ENCODE results near the gene CLCN2.
"Not testable (repeated sequence)": the region's sequence is repeated elsewhere in the genome, so short reads cannot be mapped to it uniquely, and the experiment has no call there.

CLCN2 gene

DNA sequence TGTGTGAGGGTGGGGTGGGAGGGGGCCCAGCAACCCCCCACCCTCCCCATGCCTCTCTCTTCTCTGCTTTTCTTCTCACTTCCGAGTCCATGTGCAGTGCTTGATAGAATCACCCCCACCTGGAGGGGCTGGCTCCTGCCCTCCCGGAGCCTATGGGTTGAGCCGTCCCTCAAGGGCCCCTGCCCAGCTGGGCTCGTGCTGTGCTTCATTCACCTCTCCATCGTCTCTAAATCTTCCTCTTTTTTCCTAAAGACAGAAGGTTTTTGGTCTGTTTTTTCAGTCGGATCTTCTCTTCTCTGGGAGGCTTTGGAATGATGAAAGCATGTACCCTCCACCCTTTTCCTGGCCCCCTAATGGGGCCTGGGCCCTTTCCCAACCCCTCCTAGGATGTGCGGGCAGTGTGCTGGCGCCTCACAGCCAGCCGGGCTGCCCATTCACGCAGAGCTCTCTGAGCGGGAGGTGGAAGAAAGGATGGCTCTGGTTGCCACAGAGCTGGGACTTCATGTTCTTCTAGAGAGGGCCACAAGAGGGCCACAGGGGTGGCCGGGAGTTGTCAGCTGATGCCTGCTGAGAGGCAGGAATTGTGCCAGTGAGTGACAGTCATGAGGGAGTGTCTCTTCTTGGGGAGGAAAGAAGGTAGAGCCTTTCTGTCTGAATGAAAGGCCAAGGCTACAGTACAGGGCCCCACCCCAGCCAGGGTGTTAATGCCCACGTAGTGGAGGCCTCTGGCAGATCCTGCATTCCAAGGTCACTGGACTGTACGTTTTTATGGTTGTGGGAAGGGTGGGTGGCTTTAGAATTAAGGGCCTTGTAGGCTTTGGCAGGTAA, 15.9 kb downstream of the CLCN2 start:
- DNase-seq (ENCODE audit: low spot score): peak; percentile 75

DNA sequence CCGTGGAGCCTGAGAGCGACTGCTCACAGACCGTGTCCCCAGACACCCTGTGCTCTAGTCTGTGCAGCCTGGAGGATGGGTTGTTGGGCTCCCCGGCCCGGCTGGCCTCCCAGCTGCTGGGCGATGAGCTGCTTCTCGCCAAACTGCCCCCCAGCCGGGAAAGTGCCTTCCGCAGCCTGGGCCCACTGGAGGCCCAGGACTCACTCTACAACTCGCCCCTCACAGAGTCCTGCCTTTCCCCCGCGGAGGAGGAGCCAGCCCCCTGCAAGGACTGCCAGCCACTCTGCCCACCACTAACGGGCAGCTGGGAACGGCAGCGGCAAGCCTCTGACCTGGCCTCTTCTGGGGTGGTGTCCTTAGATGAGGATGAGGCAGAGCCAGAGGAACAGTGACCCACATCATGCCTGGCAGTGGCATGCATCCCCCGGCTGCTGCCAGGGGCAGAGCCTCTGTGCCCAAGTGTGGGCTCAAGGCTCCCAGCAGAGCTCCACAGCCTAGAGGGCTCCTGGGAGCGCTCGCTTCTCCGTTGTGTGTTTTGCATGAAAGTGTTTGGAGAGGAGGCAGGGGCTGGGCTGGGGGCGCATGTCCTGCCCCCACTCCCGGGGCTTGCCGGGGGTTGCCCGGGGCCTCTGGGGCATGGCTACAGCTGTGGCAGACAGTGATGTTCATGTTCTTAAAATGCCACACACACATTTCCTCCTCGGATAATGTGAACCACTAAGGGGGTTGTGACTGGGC, 16.7 kb downstream of the CLCN2 start:
- no peak for DNase-seq (ENCODE audit: low spot score)

DNA sequence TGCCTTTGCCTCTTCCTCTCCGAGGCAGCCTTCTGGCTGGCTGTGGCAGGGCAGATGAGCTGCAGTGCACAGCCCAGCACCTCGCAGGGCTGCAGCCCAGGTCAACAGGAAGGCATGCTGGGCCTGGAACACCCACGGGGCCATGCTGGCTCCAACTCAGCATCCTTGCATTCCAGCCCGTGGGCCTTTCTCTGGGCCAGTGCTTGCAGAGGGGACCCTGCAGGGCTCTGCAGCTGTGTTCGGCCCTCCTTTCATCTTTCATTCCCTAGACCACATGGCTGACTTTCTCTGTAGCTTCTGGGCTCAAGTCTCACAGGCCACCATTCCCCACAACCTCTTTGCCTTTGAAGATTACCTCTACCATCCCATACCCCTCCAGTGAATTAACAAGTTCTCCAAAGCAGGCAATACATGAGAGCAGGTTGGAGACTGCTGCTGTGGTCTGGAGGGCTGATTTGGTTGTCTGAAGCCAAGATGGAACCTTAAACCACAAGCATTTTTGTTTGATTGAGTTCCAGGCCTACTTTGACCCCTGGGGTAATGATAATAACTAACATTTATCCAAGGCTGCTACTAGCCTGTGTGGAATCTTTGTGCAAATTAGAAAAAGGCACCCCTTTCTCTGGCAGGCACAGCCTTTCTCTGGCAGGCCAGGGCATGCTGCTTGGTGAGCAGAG, 18.1 kb downstream of the CLCN2 start:
- DNase-seq (ENCODE audit: low spot score): no peak

DNA sequence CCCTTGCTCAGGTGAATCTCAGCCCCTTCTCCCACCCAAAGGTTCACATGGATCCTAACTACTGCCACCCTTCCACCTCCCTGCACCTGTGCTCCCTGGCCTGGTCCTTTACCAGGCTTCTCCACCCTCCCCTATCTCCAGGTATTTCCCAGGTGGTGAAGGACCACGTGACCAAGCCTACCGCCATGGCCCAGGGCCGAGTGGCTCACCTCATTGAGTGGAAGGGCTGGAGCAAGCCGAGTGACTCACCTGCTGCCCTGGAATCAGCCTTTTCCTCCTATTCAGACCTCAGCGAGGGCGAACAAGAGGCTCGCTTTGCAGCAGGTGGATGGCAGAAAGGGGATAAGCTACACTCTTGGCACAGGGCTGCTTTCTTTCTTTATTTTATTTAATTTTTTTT, 19.5 kb downstream of the CLCN2 start:
- no peak for DNase-seq (ENCODE audit: low spot score)

DNA sequence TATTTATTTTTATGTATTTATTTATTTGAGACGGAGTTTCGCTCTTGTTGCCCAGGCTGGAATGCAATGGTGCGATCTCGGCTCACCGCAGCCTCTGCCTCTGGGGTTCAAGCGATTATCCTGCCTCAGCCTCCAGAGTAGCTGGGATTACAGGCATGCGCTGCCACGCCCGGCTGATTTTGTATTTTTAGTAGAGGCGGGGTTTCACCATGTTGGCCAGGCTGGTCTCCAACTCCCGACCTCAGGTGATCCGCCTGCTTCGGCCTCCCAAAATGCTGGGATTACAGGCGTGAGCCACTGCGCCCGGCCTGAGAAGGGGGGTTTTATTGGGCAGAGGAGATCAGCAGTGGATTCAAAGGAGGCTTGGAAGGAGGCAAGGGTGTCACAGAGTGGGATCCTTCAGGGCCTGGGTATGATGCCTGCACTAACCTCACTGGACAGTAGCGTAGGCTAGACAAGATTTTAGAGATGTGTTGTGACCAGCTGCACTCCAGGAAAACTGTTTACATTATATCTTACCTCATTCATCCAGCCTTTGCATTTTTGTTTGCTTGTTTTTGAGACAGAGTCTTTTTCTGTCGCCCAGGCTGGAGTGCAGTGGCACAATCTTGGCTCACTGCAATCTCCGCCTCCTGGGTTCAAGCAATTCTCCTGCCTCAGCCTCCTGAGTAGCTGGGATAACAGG, 21.8 kb downstream of the CLCN2 start:
- DNase-seq (ENCODE audit: low spot score): not testable (repeated sequence)

DNA sequence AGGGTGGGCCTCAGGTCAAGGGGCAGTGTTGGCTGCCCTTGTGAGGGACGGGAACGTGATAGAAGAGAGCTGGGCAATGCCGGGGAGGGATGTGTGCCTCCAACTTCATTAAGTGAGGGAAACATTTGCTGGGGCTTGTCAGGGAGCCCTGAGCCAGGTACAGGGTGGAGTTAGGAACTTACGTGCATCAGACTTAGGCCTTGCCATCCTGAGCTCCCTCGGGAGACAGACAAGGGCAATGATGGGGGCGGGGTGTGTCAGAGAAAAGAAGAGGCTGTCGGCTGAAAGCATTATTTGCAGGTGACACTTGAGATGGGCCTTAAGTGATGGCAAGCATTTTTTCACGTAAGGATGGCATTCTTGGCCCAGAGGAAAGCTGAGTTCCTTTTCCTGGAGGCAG, 22.4 kb downstream of the CLCN2 start:
- no peak for DNase-seq (ENCODE audit: low spot score)

DNA sequence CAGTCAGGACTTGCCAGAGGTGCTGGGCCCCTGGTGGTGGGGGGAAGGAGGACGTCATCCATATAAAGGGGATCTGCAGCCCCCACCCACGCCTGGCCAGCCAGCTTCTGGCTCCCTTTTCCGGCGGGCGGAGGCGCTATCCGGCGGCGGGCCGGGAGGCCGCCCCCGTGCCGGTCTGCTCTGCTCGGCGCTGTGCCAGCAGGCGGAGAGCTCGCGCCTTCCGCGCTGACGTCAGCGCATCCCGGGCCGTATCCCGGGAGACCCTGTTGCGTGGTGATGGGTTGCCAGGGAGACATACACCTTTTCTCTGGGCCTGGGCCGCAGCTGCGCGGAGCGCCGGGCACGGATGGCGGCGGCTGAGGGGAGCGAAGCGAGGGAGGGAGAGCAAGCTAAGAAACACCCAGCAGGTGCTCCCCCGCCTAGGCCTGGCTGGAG, 22.9 kb downstream of the CLCN2 start:
- DNase-seq (ENCODE audit: low spot score): no peak

DNA sequence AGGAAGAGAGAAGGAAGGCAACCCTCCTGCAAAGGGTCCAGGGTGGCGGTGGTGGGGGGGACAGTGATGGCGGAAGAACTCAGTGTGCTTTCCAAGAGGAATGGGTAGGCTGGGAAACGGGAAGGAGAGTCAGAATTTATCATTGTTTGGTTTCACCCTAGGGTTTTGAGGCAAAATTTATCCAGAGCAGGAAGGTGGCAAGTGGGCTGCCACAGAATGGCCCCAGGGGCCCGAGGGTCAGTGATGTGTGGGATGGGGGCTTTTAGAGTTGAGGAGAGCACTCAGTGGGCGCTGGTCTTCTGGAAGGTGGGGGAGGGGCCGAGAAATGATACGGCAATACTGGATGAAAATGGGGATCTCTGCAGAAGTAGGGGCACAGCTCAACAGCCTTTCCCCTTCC, 23.4 kb downstream of the CLCN2 start:
- DNase-seq (ENCODE audit: low spot score): no peak

DNA sequence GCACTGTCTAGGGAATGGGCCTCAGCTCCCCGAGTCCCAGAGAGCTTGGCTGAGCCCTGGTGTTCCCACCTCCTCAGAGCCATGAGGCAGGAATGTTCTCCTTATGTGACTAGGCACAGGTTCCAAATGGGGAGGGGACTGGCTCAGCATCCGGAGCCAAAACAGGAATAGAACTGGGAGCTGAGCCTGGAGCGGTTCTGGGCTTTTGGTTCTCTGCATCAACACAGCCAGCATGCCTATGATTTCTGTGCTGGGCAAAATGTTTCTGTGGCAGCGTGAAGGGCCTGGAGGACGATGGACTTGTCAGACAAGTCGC, 24.0 kb downstream of the CLCN2 start, which contains the start of gene FAM131A:
TSS of gene FAM131A (plus strand) at position 202 of the 316 bp plus-strand sequence. CDS start at position 233, 31 bp downstream.
- no peak for DNase-seq (ENCODE audit: low spot score)

DNA sequence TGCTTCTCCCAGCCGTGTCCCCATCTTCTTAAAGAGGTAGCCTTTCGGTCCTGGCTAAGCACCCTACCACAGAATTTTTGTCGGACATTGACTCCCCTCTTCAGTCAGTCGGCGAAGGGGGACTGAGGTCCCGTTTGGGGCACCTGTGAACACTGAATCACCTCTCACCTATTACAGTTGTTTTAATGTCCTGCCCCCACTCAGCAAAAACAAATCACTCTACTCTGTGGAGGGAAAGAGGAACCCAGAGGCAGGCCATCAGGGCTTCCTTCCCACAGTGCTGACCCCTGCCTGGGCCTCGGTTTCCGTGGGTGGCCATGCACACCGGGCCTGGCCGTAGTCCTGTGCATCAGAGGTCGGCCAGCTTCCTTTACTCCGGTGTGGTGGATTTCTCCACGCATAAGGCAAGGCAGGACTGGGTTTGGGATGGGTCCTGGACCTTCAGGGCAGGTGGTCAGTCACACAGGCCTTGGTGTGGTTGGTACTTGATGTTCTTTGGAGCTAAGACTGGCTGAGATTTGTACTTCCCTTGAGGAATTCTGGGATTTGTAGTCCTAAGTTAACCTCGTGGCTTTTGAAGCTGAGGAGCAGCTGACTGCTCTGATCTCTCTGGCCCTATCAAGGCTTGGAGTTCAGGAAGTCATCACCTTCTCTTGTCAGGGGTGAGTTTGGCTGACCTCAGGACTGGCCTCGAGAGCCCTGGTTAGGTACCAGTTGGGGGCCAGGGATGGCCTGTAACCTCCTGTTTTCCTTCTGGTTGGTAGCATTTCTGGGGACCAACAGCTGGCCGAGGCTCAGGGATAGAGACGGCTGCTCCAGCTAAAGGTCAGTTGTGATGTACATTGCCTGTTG, 24.6 kb downstream of the CLCN2 start:
- peak; percentile 65 for DNase-seq (ENCODE audit: low spot score)

DNA sequence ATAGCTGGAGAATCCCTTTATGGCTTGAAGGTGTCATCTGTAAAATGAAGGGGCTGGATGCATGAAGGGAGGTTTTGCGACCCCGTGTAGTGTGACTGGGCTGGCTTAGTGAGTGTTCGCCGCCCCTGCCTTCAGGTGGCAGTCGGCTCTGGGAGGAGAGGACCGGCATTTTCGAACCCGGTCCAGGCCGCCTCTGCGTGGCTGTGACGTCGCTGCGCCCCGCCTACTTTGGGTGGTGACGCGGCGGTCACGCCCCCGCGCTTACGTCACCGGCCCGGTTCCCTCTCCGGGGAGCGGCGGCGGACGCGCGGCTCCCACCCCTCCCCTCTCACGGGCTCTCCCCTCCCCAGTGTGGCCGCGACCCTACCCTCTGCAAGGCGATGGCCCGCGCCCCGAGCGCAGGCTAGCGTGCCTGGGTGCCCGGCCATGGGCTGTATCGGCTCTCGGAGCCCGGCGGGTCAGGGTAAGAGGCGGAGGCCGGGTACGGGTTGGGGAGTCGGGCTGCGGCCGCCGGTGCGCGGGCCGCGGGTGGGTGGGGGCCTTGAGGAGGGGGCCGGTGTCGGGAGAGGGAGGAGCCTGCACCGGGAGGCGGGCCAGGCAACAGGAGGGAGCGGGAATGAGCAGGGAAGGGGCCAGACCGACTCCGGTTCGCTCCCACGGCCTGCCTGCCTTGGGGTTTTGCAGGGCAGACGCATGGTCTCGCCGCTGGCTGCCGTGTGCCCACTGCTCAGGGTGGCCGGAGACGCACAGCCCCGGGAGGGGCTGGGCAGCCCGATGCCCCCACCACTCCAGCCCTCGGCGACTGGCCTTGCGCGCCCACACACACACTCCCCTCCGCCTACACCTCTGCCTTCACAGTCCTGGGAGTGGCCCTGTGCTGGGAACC, 25.5 kb downstream of the CLCN2 start:
- peak; percentile 94 for DNase-seq (ENCODE audit: low spot score)

DNA sequence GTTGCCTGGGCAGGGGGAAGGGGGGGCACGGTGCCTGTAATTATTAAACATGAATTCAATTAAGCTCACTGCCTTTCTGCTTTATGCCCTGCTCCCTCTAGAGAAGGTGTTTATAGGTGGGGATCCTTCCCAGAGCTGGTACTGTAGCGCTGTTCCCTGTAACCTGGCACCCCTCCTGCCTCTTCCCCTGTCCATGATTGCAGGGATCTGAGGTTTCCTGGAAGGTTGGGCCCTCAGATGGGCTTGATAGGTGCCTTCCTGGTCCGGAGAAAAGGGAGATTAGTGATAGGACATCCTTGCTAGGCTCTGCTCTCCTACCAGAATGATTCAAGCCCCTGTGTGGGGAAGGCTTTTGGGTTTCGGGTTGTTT, 26.1 kb downstream of the CLCN2 start:
- no peak for DNase-seq (ENCODE audit: low spot score)

DNA sequence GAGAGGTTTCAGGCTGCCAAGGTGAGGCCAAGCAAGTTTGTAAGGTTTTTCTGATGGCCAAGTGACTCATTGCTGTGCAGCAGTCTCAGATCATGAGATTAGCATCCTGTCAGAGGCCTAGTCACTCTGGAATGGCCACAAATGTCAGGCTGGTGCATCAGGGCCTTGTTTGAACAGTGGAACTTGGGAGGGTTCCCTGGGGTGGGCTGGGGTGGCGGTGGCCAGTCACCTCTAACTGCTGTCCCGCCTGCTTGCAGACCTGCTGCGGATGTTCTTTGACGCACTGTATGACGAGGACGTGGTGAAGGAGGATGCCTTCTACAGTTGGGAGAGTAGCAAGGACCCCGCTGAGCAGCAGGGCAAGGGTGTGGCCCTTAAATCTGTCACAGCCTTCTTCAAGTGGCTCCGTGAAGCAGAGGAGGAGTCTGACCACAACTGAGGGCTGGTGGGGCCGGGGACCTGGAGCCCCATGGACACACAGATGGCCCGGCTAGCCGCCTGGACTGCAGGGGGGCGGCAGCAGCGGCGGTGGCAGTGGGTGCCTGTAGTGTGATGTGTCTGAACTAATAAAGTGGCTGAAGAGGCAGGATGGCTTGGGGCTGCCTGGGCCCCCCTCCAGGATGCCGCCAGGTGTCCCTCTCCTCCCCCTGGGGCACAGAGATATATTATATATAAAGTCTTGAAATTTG, 26.8 kb downstream of the CLCN2 start:
- no peak for DNase-seq (ENCODE audit: low spot score)

DNA sequence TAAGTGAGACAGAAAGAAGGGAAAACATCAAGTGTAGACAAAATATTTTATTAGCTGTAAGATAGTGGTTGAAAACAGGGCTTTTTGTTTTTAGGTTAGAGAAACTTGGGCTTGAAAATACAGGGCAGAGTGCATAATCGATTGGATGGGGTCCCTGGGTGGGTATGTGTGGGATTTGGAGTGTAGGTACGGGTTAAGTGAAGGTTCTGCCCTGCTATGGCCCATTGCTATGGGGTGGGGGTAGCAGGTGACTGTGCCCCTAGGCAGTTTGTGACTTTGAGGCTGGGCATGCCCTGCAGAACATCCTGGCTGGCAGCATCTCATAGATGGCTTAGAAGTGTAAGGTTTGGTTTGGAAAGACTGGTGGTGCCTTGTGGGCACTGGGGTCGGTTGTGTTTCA, 27.7 kb downstream of the CLCN2 start:
- DNase-seq (ENCODE audit: low spot score): no peak

DNA sequence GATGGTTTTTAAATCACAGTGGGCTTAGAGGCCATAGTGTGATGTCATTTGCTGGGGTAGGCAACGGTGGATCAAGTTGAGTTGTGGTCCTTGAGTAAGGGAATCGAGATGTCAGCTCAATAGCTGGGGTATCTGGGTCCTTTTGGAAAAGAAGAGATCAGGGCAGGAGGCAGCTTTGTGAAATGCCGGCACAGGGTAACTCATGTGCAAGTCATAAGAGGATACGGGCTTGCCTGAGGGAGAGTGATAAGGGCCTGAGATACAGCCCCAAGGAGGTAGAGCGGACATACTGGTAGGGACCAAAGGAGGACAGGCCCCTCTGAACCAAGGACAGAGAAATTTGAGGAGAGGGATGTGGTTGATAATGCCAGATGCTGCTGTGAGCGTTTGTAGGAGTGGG, 28.2 kb downstream of the CLCN2 start:
- no peak for DNase-seq (ENCODE audit: low spot score)

DNA sequence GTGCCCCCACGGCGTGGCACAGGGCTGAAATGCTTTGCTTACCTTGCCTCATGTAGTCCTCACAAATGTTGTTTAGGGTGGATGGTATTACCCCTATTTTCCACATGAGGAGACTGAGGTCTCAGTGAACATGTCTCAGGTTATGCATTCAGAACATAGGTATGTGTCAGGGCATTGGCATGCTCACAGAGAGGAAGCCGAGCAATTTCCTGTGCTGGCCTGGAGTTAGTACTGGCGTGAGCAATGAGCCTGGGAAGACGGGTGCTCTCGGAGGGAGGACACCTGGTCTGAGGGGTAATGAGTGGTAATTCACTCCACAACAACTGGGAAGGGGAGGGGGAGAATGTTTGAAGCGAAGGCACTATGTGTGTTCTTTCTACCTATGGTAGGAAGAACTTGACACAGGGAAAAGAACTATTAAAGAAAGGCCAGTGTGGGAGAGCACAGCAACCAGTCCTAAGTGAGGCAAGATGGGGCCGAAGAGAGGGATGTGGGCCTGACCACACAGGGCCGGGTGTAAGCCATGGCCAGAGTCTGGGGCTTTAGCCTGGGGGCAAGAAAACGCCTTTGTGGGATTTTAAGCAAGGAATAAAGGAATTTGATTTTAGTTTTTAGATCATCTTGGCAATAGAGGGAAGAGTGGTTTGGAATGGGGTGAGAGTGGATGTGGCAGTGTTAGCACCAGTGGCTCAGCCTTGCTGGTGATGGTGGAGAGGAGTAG, 28.9 kb downstream of the CLCN2 start:
- DNase-seq (ENCODE audit: low spot score): no peak

DNA sequence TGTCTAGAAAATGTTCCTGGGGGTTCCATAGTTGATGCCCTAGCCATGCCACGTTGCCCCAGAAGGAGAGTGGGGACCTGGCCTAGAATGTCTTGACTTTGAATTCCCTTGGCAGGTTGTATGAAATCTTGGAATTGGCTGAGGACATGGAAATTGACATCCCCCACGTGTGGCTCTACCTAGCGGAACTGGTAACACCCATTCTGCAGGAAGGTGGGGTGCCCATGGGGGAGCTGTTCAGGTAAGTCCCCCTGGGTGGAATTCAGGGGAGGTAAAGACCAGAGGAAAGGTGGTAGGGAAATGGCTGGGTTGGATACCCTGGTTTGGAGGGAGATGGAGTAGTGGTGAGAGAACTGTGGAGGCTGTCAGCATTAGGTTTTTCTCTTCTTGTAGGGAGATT, 32.9 kb downstream of the CLCN2 start:
- no peak for DNase-seq (ENCODE audit: low spot score)

DNA sequence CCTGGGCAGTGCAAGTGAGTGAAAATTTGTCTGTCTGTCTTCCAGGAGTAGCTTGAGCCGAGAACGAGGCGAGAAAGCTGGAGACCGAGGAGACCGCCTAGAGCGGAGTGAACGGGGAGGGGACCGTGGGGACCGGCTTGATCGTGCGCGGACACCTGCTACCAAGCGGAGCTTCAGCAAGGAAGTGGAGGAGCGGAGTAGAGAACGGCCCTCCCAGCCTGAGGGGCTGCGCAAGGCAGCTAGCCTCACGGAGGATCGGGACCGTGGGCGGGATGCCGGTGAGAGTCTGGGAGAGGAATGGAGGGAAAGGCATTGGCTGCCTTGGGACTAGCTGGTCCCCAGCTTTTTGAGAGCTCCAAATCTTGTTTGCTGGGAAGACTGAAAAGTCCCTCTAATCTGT, 34.2 kb downstream of the CLCN2 start:
- DNase-seq (ENCODE audit: low spot score): no peak

DNA sequence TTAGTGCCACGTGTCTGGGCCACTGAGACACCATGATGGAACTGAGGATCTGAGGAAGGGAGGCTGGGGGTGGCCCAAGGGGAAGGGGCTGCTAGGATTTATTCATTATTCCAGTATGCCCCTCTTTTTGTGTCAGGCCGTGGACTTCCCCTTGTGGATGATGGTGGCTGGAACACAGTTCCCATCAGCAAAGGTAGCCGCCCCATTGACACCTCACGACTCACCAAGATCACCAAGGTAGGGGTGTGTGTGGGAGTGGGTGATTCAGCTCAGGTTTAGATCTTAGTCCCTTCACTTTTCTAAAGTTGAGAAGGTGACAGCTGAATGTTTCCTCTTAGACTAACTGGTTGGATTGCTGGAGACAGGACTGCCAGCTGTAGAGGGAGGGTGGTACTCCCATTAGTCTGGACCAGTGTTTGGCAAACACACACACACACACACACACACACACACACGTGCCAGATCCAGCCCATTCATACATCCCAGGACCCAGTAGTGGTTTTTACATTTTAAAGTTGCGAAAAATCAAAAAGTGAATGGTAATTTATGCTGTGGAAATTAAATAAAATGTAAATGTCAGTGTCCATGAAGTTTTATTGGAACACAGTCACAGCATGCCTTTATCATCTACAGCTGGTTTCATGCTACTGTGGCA, 35.6 kb downstream of the CLCN2 start:
- no peak for DNase-seq (ENCODE audit: low spot score)
